Measurements from ENCODE around the gene PSME3.
A peak's percentile ranks its signal among the peaks of the same experiment; 100 is the strongest.

Gene PSME3

GRCh38 chr17:42821176-42821575, 12.0 kb upstream of the PSME3 start (continued):
- TF ChIP-seq ZBTB49 (tag by site-specific recombination; IDR thresholded peaks at IDR 0.05; ENCODE audit: low read depth): no peak
- no peak for TF ChIP-seq ZNF692 (tag by site-specific recombination; IDR thresholded peaks at IDR 0.05)
- no peak for TF ChIP-seq ZNF266 (tag by site-specific recombination; IDR thresholded peaks at IDR 0.05; ENCODE audit: low read depth)

- no peaks in the 10 kb centered on the region for H3K9me3 ChIP-seq (ENCODE audit: control insufficient read depth, insufficient read depth, low read depth, low read length)
- TF ChIP-seq ZNF664 (tag by site-specific recombination; IDR thresholded peaks at IDR 0.05): peak; percentile 97
- TF ChIP-seq ZNF768 (tag by site-specific recombination; IDR thresholded peaks at IDR 0.05): no peak
- ChIA-PET CTCF (interaction anchor here (0.5 kb wide), 1 partner anchor 26 kb away, joined by 4 read pairs; no protein-coding TSS in a partner anchor), POLR2A (no interaction called here)
- peaks cover 4 to 5% of the 10 kb centered on the region in 2 experiments; a peak in 2 of 3 replicates for H3K36me3 ChIP-seq (ENCODE audit: control insufficient read depth in 2 of 2, insufficient read depth in 1 of 2, low read length in 2 of 2)
- H3K4me1 ChIP-seq (ENCODE audit: control insufficient read depth, insufficient read depth, low read length): 0 out of 2 replicates have a peak, but pooled peaks cover 4% of the 10 kb centered on the region
- no peak overlapping the region for H3K27ac ChIP-seq (ENCODE audit: extremely low read depth, low read depth, low read length)
- no peak overlapping the region for H3K4me3 ChIP-seq (ENCODE audit: low read depth, low read length)
Measured at GRCh38 chr17:42827472-42827871, 5.7 kb upstream of the PSME3 start.

GRCh38 chr17:42830971-42831370, 2.2 kb upstream of the PSME3 start:
- H3K36me3 ChIP-seq (ENCODE audit: control insufficient read depth in 2 of 2, insufficient read depth in 1 of 2, low read length in 2 of 2): peaks cover 16 to 17% of the 10 kb centered on the region in 2 experiments
- TF ChIP-seq TRIM28 (IDR thresholded peaks at IDR 0.05; ENCODE audit: borderline replicate concordance, low read length): no peak
- no peak for TF ChIP-seq PBX3 (CRISPR knock-in tag; IDR thresholded peaks at IDR 0.05)
- TF ChIP-seq ZNF513 (tag by site-specific recombination; IDR thresholded peaks at IDR 0.05): no peak
- TF ChIP-seq ZNF394 (tag by site-specific recombination; IDR thresholded peaks at IDR 0.05; ENCODE audit: borderline replicate concordance): no peak
- no peak for TF ChIP-seq ZSCAN5A (tag by site-specific recombination; IDR thresholded peaks at IDR 0.05)
- no peak for TF ChIP-seq ZNF692 (tag by site-specific recombination; IDR thresholded peaks at IDR 0.05)
- no peak for TF ChIP-seq ZNF621 (tag by site-specific recombination; IDR thresholded peaks at IDR 0.05)
- no peak for TF ChIP-seq ZNF510 (tag by site-specific recombination; IDR thresholded peaks at IDR 0.05; ENCODE audit: insufficient replicate concordance)
- TF ChIP-seq ZNF18 (tag by site-specific recombination; IDR thresholded peaks at IDR 0.05): no peak
- no peak for TF ChIP-seq ZNF274 (IDR thresholded peaks at IDR 0.05; ENCODE audit: low read length)
- no peak for TF ChIP-seq ZNF274 (tag by site-specific recombination; IDR thresholded peaks at IDR 0.05; ENCODE audit: borderline replicate concordance)
- TF ChIP-seq ZNF555 (tag by site-specific recombination; conservative IDR thresholded peaks at IDR 0.05): no peak
- TF ChIP-seq ZNF416 (tag by site-specific recombination; IDR thresholded peaks at IDR 0.05): no peak
- TF ChIP-seq ZNF791 (tag by site-specific recombination; IDR thresholded peaks at IDR 0.05): no peak
- TF ChIP-seq ZNF521 (tag by site-specific recombination; IDR thresholded peaks at IDR 0.05): no peak
- TF ChIP-seq ZNF157 (tag by site-specific recombination; IDR thresholded peaks at IDR 0.05): no peak
- TF ChIP-seq WT1 (tag by site-specific recombination; IDR thresholded peaks at IDR 0.05): no peak
- no peak for TF ChIP-seq ZBTB48 (tag by site-specific recombination; IDR thresholded peaks at IDR 0.05)

More at GRCh38 chr17:42830971-42831370, 2.2 kb upstream of the PSME3 start:
- no peak overlapping the region for H3K27ac ChIP-seq (ENCODE audit: extremely low read depth, low read depth, low read length)
- POLR2A ChIA-PET: interaction anchor here (0.6 kb wide), 1 partner anchor 993 kb away, joined by 4 read pairs; no protein-coding TSS in a partner anchor
- peaks cover 5% of the 10 kb centered on the region for H3K4me1 ChIP-seq (ENCODE audit: control insufficient read depth, insufficient read depth, low read length)
- H3K4me3 ChIP-seq (ENCODE audit: low read depth, low read length): no peak overlapping the region
- H3K9me3 ChIP-seq (ENCODE audit: control insufficient read depth, insufficient read depth, low read depth, low read length): no peaks in the 10 kb centered on the region
- CTCF ChIA-PET: interaction anchor here (0.7 to 6.4 kb wide), 5 partner anchors 9 to 255 kb away, joined by 3 to 52 read pairs (median 3); partner anchors contain the start of gene BECN1
